Stomach (tissue), 9 donors: ENCODE data around the gene PADI3. TPM values are rescaled to one million over a fixed set of nuclear protein-coding genes. Genes with fewer than 3 reads are reported as not detected.

Experiments
- DNase-seq, 2 donors: peaks; one replicate each; pipeline versions ENCODE4 v3.0.0 to v3.0.0-alpha.2; 2013 to 2019
- H3K27ac ChIP-seq, 5 donors: fragments of 200-600 bp in 4 of 5; sonication (generic) in 4 of 5; one replicate each; pipeline ENCODE4 v1.5.1; 2013 to 2019; ENCODE audit warnings: mild to moderate bottlenecking in 1 of 5, moderate library complexity in 1 of 5
- H3K27me3 ChIP-seq, 3 donors: fragments of 200-600 bp; sonication (generic); one replicate each; pipeline ENCODE4 v1.5.1; 2017 to 2019; ENCODE audit warnings: mixed run types in 1 of 3
- H3K36me3 ChIP-seq, 4 donors: fragments of 200-600 bp; sonication (generic); 1 replicate in 3 of 4; 2 replicates in 1 of 4; pipeline ENCODE4 v1.5.1; 2016 to 2019
- H3K4me1 ChIP-seq, 4 donors: fragments of 200-600 bp; sonication (generic); one replicate each; pipeline ENCODE4 v1.5.1; 2016 to 2019
- H3K4me3 ChIP-seq, 4 donors: fragments of 200-600 bp; sonication (generic) in 3 of 4; one replicate each; pipeline ENCODE4 v1.5.1; 2016 to 2019; ENCODE audit warnings: mild to moderate bottlenecking in 1 of 4
- H3K9me3 ChIP-seq, 4 donors: fragments of 200-600 bp; sonication (generic); one replicate each; pipeline ENCODE4 v1.5.1; 2016 to 2019
- EP300 ChIP-seq: sonication (generic); formaldehyde crosslinking; IDR thresholded peaks from one replicate; pipeline ENCODE4 v1.6.1; 2017; ENCODE audit warnings: antibody characterized with exemption
- POLR2A ChIP-seq, 4 donors: fragments of 450-650 bp; IDR thresholded peaks; one replicate each; pipeline ENCODE4 v1.6.1; 2016; ENCODE audit warnings: antibody characterized with exemption in 4 of 4, control low read depth in 2 of 4, mild to moderate bottlenecking in 1 of 4, moderate library complexity in 1 of 4
- POLR2AphosphoS5 ChIP-seq, 3 donors: sonication (generic); formaldehyde crosslinking; IDR thresholded peaks; one replicate each; pipeline ENCODE4 v1.6.1; 2016; ENCODE audit warnings: antibody characterized with exemption in 3 of 3
- WGBS, 5 donors: extraction: QIAGEN DNeasy Blood & Tissue Kit in 3 of 5; methylation state at CpG; one replicate each; pipeline versions ENCODE4 v1.1.5 to v1.1.7; 2013 to 2018; 5-methylcytosine and 5-hydroxymethylcytosine counted together
- intact Hi-C: fragments of 100-400 bp; cut with DNase I; formaldehyde crosslinking; loops from one replicate; pipeline ENCODE4 v1.15.1; 2023; ENCODE audit warnings: low total_unique reads
- polyA plus RNA-seq, 3 donors: library from polyadenylated mRNA; stranded (reverse); fragments of 200-250 nt; gene quantifications; one replicate each; pipeline ENCODE4 v1.2.3, GENCODE V29; 2013
- total RNA-seq, 5 donors: library from RNA; depleted of rRNA; stranded (reverse); fragments of >200 nt; gene quantifications; one replicate each; pipeline versions ENCODE4 v1.1.0 to v1.2.3, GENCODE V29; 2014 to 2016
- TF ChIP-seq, protein P1 (sequence below), 7 experiments: fragments of 450-650 bp in 4 of 7; fragments of 200-600 bp in 3 of 7; sonication (generic) in 3 of 7; IDR thresholded peaks; one replicate each; pipeline ENCODE4 v1.5.1; 2016 to 2019; ENCODE audit warnings: antibody characterized with exemption in 7 of 7, control low read depth in 2 of 7, mild to moderate bottlenecking in 1 of 7
- donor health status: healthy with polysubstance abuse.
- donor health status: Bipolar disorder and iron deficiency.
- donor health status: healthy.

The PADI3 gene
- total and polyA plus RNA-seq, 8 donors: 5.4 TPM; not detected in 7

DNA sequence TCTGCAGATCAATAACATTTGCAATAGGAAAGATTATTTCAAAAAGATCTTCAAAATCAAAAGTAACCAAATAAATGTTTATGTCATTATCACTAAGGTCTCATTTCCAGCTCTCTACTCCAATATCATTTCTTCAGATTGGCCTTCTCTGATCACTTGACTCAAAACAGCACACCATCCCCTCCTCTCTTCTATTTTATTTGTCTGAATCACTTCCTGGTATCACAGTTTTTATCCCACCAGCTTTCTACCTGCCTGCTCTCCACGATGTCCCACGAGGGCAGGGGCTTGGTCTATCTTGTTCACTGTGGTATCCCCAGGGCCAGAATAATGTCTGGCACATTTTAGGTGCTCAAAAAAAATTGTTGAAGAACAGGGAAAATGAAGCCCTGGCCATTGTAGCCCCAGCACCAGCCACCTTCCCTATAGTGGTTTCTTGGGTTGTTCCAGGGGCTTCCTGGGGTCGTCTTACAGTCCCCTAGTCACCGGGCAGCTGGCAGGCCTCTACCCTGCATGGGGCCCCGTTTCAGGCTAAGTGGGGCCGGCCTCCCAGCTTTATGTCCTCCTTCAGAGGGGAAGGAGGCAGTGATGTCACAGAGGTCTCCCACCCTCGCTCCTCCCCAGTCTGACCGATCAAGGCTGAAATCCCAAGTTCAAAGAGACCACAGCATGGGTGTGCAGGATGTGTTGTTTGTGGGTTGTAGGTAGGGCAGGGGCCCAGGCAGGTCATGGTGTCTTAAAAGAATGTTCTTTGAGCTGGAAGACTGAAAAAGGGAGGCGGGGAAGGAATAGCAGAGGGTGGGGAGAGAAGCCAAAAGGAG lies 47.5 kb upstream of the PADI3 start:
- no peak overlapping the region for H3K27ac ChIP-seq
- H3K4me3 ChIP-seq: no peak overlapping the region
- peak in 1 of 2 donors; percentile 49 for DNase-seq
- no peaks in the 10 kb centered on the region for H3K4me1 ChIP-seq
- peaks cover 0 to 29% (median 3%) of the 10 kb centered on the region in 3 donors for H3K27me3 ChIP-seq
- WGBS, 5 donors: 49 to 69% (median 56%) methylated on average over 8 to 9 of the region's 9 CpGs
- no peaks in the 10 kb centered on the region for H3K36me3 ChIP-seq
- no peak for TF ChIP-seq POLR2AphosphoS5 (IDR thresholded peaks at IDR 0.05)
- no peak for TF ChIP-seq EP300
- H3K9me3 ChIP-seq: no peaks in the 10 kb centered on the region
- intact Hi-C loops: no loop called here

DNA sequence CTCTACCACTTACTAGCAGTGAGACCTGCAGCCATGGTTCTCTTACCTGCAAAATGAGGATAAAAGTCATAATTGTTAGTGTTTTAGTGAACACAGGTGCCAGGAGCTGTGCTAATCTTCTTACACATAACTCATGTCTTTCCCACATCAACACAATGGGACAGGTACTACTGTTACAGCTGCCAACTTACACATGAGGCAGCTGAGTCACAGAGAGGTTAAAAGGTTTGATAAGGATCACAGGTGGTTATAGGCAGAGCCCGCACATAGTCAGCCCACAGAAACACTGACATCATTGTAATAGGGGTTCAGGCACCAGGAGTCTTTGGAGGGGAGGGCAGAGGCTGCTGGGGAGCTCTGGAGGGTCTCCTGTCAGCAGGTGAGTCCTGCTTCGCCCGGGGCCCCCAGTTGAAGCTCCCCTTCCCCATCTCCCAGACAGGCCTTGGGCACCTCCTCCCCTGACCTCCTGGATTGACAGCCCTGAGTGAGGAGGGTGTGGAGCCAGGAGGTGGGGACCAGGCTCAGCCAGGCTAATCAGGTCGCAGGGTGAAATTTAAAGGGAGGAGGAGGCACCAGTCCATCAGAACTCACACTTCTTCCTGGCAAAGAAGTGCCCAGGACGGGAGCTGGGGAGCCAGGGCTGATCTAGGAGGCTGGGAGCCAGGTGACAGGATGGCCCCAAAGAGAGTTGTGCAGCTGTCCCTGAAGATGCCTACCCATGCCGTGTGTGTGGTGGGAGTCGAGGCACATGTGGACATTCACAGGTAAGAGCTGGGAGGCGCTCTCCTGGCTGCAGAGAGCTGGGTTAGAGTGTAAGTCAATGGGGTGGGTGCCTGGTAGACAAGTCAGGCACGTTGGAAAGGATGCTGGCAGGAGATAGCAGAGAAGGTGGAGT lies 44.1 kb upstream of the PADI3 start, which contains the start of gene PADI1:
Gene PADI1 (plus strand): TSS at position 583 of the 895 bp plus-strand sequence. CDS start 90 bp downstream, at position 673.
- Histone ChIP-seq H3K9me3 (no peaks in the 10 kb centered on the region), H3K27ac (no peak within 1 kb of the TSS), H3K4me3 (no peak within 1 kb of the TSS), H3K4me1 (no peaks in the 10 kb centered on the region), H3K36me3 (no peaks in the 10 kb centered on the region), H3K27me3 (peaks cover 0 to 14% (median 3%) of the 10 kb centered on the region in 3 donors)
- WGBS, 5 donors: 64 to 75% (median 67%) methylated on average over 8 to 9 of the region's 9 CpGs
- no peak for DNase-seq
- intact Hi-C loops: no loop called here
- TF ChIP-seq, protein P1, sequence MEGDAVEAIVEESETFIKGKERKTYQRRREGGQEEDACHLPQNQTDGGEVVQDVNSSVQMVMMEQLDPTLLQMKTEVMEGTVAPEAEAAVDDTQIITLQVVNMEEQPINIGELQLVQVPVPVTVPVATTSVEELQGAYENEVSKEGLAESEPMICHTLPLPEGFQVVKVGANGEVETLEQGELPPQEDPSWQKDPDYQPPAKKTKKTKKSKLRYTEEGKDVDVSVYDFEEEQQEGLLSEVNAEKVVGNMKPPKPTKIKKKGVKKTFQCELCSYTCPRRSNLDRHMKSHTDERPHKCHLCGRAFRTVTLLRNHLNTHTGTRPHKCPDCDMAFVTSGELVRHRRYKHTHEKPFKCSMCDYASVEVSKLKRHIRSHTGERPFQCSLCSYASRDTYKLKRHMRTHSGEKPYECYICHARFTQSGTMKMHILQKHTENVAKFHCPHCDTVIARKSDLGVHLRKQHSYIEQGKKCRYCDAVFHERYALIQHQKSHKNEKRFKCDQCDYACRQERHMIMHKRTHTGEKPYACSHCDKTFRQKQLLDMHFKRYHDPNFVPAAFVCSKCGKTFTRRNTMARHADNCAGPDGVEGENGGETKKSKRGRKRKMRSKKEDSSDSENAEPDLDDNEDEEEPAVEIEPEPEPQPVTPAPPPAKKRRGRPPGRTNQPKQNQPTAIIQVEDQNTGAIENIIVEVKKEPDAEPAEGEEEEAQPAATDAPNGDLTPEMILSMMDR (IDR thresholded peaks at IDR 0.05): no peak
- TF ChIP-seq POLR2AphosphoS5 (IDR thresholded peaks at IDR 0.05): no peak
- TF ChIP-seq EP300: no peak

DNA sequence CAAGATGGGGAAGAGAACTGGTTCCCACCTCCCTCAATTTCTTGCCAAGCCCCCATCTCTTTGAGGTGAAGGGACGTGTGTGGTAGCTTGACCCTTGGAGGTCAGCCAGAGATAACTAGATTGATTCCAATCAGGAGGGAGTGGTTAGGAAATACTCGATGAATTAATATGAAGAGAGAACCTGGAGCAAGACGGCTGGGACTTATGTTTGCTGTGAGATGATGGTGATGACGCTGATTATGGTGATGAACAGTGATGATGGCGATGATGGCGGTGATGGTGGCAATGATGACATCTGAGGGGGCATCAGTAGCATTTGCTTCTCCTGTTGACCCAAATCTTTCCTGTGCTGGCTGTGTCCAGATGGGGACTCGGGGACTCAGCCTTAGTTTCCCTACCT lies 43.2 kb upstream of the PADI3 start:
- DNase-seq: no peak
- H3K36me3 ChIP-seq: no peaks in the 10 kb centered on the region
- 79 to 87% (median 83%) methylated on average over 7 of the region's 7 CpGs for WGBS, 5 donors
- H3K4me3 ChIP-seq: no peak overlapping the region
- H3K27me3 ChIP-seq: peaks cover 0 to 14% (median 3%) of the 10 kb centered on the region in 3 donors
- intact Hi-C loops: no loop called here
- TF ChIP-seq, protein P1 (IDR thresholded peaks at IDR 0.05): no peak
- TF ChIP-seq POLR2AphosphoS5 (IDR thresholded peaks at IDR 0.05) (no peak), POLR2A (IDR thresholded peaks at IDR 0.05) (no peak), EP300 (no peak)
- H3K27ac ChIP-seq: no peak overlapping the region
- no peaks in the 10 kb centered on the region for H3K4me1 ChIP-seq
- H3K9me3 ChIP-seq: no peaks in the 10 kb centered on the region

DNA sequence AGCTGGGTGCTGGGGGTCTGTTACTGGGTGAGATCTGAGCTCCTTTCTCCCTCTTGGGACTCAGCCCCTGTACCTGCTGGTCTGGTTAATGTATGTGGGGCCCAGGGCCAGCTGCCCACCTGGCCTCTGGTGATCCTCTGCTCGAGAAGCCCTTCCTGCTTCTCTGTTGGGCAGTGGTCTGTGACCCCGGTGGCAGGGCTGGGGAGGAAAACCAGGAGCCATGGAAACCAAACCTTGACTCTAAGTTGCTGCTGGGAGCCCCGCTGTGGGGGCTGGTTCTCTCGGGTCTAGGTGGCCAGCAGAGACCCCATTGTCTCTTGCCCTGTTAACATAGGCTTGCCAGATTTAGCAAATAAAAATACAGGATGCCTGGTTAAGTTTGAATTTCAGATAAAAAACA lies 42.7 kb upstream of the PADI3 start:
- Histone ChIP-seq H3K36me3 (no peaks in the 10 kb centered on the region), H3K27me3 (peaks cover 0 to 14% (median 3%) of the 10 kb centered on the region in 3 donors), H3K4me1 (no peaks in the 10 kb centered on the region), H3K27ac (no peak overlapping the region), H3K4me3 (no peak overlapping the region), H3K9me3 (no peaks in the 10 kb centered on the region)
- TF ChIP-seq POLR2A (IDR thresholded peaks at IDR 0.05): no peak
- TF ChIP-seq POLR2AphosphoS5 (IDR thresholded peaks at IDR 0.05): no peak
- no peak for TF ChIP-seq EP300
- TF ChIP-seq, protein P1 (IDR thresholded peaks at IDR 0.05): no peak
- DNase-seq: no peak
- WGBS, 5 donors: 56 to 73% (median 67%) methylated on average over 3 to 4 of the region's 4 CpGs
- intact Hi-C loops: no loop called here
